D341Med (cell line): ENCODE data around the gene TMEM100.
A peak's percentile ranks its signal among the peaks of the same experiment; 100 is the strongest.

Experiments used
- DNase-seq: peaks from one replicate; pipeline ENCODE4 v3.0.0; 2012; ENCODE audit warnings: low spot score

TMEM100 gene

DNA sequence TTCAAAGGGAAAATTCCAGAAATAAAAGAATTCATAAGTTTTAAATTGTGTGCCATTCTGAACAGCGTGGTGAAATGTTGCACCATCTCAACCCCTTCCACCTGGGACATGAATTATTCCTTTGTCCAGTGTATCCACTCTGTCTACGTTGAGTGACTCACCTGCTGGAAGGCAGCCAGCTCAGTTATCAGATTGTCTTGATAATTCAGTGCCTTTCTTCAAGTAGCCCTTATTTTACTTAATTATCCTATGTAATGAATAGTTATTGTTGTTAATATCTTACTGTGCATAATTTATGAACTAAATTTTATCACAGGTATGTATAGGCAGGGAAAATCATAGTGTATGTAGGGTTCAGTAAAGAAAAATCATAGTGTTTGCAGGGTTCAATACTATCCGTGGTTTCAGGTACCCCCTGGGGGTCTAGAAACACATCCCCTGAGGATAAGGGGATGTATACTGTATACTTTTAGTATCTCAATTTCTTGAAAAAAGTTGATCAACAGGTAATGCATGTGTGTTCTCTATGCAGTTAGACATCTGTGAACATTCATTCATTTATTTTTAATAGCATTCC is 20.5 kb upstream of the TMEM100 start:
- no peak for DNase-seq

DNA sequence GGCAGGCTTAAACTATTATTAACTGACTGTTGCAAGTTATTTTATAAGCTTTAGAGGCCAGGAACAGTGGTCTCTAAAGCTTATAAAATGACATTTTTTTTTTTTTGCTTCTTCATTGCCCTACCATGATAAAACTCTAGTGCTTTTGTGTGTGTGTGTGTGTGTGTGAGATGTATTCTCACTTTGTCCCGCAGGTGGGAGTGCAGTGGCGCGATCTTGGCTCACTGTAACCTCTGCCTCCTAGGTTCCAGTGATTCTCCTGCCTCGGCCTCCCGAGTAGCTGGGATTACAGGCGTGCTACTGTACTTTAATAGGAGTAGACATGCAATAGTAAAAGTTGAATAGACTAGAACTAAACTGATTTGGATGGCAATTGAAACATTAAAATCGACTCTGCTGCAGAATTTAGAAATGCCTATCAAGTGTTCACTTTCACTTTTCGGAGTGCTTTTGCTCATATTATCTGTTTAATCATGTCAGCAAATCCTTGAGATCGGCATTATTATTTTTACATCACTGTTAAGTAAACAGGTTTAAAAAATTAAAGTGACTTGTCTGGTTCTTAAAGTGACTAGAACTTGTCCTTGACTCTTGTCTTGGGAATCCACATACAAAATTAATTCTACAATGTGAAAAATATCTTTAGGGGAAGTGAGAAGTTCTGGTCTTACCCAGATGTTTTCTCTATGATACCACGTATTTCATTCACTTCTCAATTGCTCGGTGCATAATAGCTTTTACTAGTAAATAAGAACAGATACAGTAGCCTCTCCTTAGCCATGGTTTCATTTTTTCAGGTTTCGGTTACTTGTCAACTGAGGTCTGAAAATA is 19.8 kb upstream of the TMEM100 start:
- DNase-seq: no peak

DNA sequence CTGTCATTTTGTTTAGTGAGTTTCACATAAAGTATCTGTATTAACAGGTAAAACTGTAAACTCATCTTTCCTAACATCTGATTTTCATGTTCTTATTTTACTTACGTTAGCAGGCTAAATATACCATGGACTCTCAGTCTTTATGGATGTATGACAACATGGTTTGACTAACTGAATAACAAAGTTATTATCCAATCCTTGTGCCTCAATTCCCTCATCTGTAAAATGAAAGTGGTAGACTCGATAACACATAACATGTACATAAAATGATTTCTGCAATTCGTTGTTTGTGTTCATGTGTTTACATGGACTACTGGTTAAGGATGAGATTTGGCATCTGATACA is 18.7 kb upstream of the TMEM100 start:
- DNase-seq: no peak

GRCh38 chr17:55740511-55741355 is 18.1 kb upstream of the TMEM100 start:
- DNase-seq: no peak

DNA sequence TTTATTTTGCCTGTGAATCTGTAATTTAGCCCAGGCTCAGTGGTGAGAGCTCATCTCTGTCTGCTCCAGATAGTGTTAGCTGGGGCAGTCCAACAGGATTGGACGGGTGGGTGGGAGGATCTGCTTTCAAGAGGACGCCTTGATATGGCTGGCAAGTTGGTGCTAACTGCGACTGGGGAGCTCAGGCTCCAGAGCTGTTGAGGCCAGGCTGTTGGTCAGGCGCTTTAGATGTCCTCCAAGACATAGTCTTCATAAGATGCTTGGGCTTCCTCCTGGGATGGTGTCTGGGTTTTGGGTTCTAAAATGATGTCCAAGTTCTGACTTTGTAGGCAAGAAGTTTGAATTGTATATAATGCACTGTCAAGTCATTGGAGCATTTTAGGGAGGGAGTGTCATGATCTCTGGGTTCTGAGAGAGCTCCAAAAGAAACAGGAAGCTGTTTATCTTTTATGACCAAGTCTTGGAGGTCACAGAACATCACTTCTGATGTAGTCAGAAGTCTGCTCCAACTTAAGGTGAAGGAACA is 15.4 kb upstream of the TMEM100 start:
- DNase-seq: no peak

DNA sequence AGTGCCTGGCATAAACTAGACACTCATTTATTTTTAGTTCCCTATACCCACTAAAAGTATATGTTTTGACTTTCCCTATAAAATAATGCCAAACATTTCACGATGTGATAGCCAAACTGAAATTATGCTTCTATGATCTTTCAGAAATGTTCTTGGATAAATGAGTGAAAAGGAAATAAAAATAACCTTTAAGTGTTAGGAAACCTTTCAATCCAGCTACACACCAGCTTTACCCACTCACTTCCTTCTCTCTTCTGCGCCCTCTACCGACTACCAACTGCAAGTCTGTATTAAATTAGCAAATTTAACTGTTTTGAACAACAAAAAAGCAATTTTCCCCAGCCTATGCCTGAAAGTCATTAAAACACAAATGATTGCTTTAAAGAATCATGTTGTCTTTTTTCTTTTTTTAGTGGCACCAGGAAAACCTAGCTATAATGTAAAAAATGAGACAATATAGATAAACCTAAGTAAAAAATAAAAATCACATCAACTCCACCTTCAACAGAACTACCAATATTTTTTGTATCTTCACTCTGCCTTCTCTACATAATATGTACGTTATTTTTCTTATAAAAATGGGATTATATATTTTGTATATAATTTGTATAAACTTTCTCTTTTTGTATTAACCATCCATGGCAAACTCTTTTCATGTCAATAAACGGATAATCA is 13.2 kb upstream of the TMEM100 start:
- peak; percentile 52 for DNase-seq

DNA sequence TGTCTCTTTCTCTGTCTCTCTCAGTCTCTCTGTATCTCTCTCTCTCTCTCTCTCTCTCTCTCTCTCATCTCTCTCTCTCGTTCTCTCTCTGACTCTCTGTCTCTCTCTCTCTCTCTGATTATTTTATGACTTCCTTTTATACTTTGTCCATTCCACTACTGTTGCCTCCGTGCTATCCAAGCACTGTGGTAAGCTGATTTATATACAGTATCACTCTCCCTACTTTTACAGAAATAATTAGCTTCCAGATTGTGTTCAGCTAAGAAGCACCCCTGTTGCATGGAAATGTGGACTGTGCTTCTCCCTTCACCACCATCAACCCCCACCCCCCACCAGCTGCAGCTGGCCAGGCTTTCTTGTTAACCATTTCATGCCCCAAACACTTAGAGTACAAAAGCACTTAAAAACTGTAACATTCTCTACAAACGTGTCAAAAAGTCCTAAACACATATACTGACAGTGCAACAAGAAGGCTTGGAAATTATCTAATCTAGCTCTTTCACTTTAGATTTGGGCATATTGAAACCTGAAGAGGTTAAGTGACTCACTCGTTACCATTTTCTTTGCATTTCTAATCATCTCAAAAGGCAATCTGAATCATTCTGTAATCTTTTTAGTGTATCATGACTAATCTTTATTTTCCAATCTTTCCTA is 11.6 kb upstream of the TMEM100 start:
- DNase-seq: no peak

- no peak for DNase-seq
Measured at GRCh38 chr17:55731586-55732250, 9.1 kb upstream of the TMEM100 start.

GRCh38 chr17:55730808-55731207 is 8.1 kb upstream of the TMEM100 start:
- no peak for DNase-seq

- no peak for DNase-seq
Measured at GRCh38 chr17:55730380-55730779, 7.7 kb upstream of the TMEM100 start.

DNA sequence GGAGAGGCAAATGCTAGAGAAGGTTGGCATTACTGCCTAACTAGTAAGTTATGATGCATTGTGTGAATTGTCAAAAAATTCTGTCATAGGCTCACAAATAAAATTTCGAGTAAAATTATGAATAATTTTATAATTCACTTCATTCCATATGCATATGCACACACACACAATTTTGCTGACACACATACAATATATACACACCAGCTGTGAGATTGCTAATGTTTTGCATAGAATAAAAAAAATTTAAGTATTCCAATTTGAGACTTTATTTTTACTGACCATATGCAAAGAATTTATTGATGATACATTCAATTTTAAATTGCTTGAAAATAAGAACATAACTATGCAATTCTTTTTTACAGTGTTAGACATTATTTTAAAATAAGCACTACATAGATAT is 6.8 kb upstream of the TMEM100 start:
- DNase-seq: no peak

- DNase-seq: no peak
Measured at GRCh38 chr17:55728833-55729232, 6.2 kb upstream of the TMEM100 start.

- no peak for DNase-seq
Measured at GRCh38 chr17:55728361-55728760, 5.7 kb upstream of the TMEM100 start.

DNA sequence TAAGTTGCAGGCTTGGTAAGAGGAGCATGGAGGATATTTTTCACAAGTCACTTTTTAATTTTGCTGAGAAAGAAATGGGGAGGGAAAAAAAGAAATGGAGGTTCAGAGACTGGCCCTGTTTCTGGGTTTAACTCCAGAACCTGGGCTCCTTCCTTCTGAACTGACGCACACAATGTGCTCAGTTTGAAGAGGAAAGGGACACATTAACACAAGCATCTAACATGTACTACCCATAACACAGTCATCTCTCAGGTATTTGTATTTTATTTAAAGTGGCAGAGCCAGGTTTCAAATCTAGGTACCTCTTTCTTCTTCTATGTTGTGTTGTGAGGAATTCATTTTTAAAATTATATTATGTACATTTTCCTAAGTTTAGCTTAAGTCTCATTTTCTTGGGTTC is 5.3 kb upstream of the TMEM100 start:
- DNase-seq: no peak

DNA sequence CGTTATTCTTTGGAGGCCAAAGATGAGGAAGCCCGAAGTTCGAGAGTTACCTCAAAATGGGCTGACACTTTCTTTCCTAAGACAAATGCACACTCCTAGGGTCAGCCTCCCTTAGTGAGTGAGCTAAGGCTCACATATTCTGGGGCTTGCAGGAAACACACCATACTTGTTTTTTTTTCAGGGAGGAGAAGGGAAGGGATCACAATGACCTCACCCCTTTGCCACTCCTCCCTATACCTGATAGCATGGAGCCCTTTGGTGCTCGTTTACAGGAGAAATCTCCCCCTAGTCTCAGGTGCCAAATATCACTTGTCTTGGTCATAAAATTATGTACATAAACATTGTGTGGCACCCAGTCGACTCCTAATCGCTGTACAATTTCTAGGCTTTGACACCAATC is 4.6 kb upstream of the TMEM100 start:
- DNase-seq: no peak

DNA sequence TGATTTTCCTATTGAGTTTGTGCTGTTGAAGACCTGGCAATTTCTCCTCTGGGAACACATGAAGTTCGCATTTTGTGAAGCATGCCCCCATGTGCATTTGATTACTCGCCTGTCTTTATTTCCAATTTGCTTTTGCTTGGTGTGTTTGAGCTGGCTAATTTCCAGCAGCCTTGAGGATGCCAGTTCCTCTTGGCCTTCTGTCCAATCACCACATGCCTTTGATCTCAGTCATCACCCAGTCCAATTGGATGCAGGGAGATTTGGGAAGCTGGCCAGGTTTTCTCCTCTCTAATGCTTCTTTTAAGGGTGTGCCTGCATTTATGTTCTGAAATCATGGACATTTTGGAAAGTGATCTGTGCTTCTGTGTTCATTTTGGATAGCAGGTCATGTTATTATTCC is 3.8 kb upstream of the TMEM100 start:
- no peak for DNase-seq

- no peak for DNase-seq
Measured at GRCh38 chr17:55723488-55723848, 804 bp upstream of the TMEM100 start.

- DNase-seq: no peak
Measured at GRCh38 chr17:55722016-55722736, 488 bp downstream of the TMEM100 start.

GRCh38 chr17:55720919-55721836 is 1.5 kb downstream of the TMEM100 start:
- no peak for DNase-seq
